ENCODE measurements around the gene COBL. TPM values are rescaled to one million over a fixed set of nuclear protein-coding genes. Genes with fewer than 3 reads are reported as not detected.

COBL gene
- total RNA-seq, 1 donor from 2014 or later = 1.2 TPM

GRCh38 chr7:51035716-51036115, 280.9 kb downstream of the COBL start:
- H3K36me3 Mint-ChIP-seq = no peaks in the 10 kb centered on the region
- H3K9me3 Mint-ChIP-seq = no peaks in the 10 kb centered on the region
- TF ChIP-seq CTCF (IDR thresholded peaks at IDR 0.05; ENCODE audit: unreplicated experiment) = no peak
- DNase-seq (ENCODE audit: low spot score in 2 of 2, unreplicated experiment in 2 of 2) = no peak
- no peaks in the 10 kb centered on the region for H3K27me3 Mint-ChIP-seq (ENCODE audit: low read depth)
- H3K4me3 Mint-ChIP-seq = no peak overlapping the region
- H3K27ac Mint-ChIP-seq = no peak overlapping the region
- peaks cover 15% of the 10 kb centered on the region for H3K4me1 Mint-ChIP-seq

GRCh38 chr7:51034521-51035264, 281.9 kb downstream of the COBL start:
- no peak for TF ChIP-seq CTCF (IDR thresholded peaks at IDR 0.05; ENCODE audit: unreplicated experiment)
- H3K4me1 Mint-ChIP-seq = peaks cover 15% of the 10 kb centered on the region
- no peaks in the 10 kb centered on the region for H3K27me3 Mint-ChIP-seq (ENCODE audit: low read depth)
- no peak overlapping the region for H3K27ac Mint-ChIP-seq
- H3K4me3 Mint-ChIP-seq = no peak overlapping the region
- H3K36me3 Mint-ChIP-seq = no peaks in the 10 kb centered on the region
- no peaks in the 10 kb centered on the region for H3K9me3 Mint-ChIP-seq
- no peak for DNase-seq (ENCODE audit: low spot score in 2 of 2, unreplicated experiment in 2 of 2)

GRCh38 chr7:51033727-51034520, 282.7 kb downstream of the COBL start:
- H3K9me3 Mint-ChIP-seq = no peaks in the 10 kb centered on the region
- TF ChIP-seq CTCF (IDR thresholded peaks at IDR 0.05; ENCODE audit: unreplicated experiment) = no peak
- no peaks in the 10 kb centered on the region for H3K27me3 Mint-ChIP-seq (ENCODE audit: low read depth)
- peaks cover 15% of the 10 kb centered on the region for H3K4me1 Mint-ChIP-seq
- H3K36me3 Mint-ChIP-seq = no peaks in the 10 kb centered on the region
- H3K4me3 Mint-ChIP-seq = no peak overlapping the region
- no peak for DNase-seq (ENCODE audit: low spot score in 2 of 2, unreplicated experiment in 2 of 2)
- H3K27ac Mint-ChIP-seq = no peak overlapping the region

- no peak for TF ChIP-seq CTCF (IDR thresholded peaks at IDR 0.05; ENCODE audit: unreplicated experiment)
- Mint-ChIP-seq H3K4me3 (no peak overlapping the region), H3K27me3 (ENCODE audit: low read depth) (no peaks in the 10 kb centered on the region), H3K9me3 (no peaks in the 10 kb centered on the region), H3K36me3 (no peaks in the 10 kb centered on the region), H3K27ac (no peak overlapping the region), H3K4me1 (peaks cover 15% of the 10 kb centered on the region)
- no peak for DNase-seq (ENCODE audit: low spot score in 2 of 2, unreplicated experiment in 2 of 2)
These were observed 284.7 kb downstream of the COBL start for GRCh38 chr7:51031791-51032515.

- Mint-ChIP-seq H3K27me3 (ENCODE audit: low read depth) (no peaks in the 10 kb centered on the region), H3K36me3 (no peaks in the 10 kb centered on the region), H3K27ac (no peak overlapping the region), H3K9me3 (no peaks in the 10 kb centered on the region), H3K4me1 (peaks cover 15% of the 10 kb centered on the region), H3K4me3 (no peak overlapping the region)
- DNase-seq (ENCODE audit: low spot score in 2 of 2, unreplicated experiment in 2 of 2) = no peak
- no peak for TF ChIP-seq CTCF (IDR thresholded peaks at IDR 0.05; ENCODE audit: unreplicated experiment)
These were observed 285.4 kb downstream of the COBL start for GRCh38 chr7:51031216-51031615.

Data from mesothelial cell of epicardium (in vitro differentiated cells).